Mucosa of stomach (tissue), 1 donor: ENCODE data around the gene SEC63.
"Not testable (repeated sequence)": the region's sequence is repeated elsewhere in the genome, so short reads cannot be mapped to it uniquely, and the experiment has no call there.

ENCODE experiments used
- H3K27me3 ChIP-seq: one replicate; pipeline ENCODE4 v1.7.0; 2013; ENCODE audit warnings: mild to moderate bottlenecking, low read length; ENCODE audit not compliant: control insufficient read depth, insufficient read depth
- H3K36me3 ChIP-seq: one replicate; pipeline ENCODE4 v1.7.0; 2013; ENCODE audit warnings: low read length; ENCODE audit not compliant: control insufficient read depth, insufficient read depth
- H3K4me1 ChIP-seq: one replicate; pipeline ENCODE4 v1.7.0; 2013; ENCODE audit warnings: mild to moderate bottlenecking, low read length; ENCODE audit not compliant: control insufficient read depth, insufficient read depth
- H3K4me3 ChIP-seq: one replicate; pipeline ENCODE4 v1.7.0; 2013; ENCODE audit warnings: low read length
- H3K9ac ChIP-seq: one replicate; pipeline ENCODE4 v1.7.0; 2013; ENCODE audit warnings: mild to moderate bottlenecking, low read length, moderate library complexity
- H3K9me3 ChIP-seq: one replicate; pipeline ENCODE4 v1.7.0; 2013; ENCODE audit warnings: mild to moderate bottlenecking, low read length, moderate library complexity; ENCODE audit not compliant: control insufficient read depth
- donor health status: Pancreatic carcinoma.

SEC63 gene

GRCh38 chr6:107957909-107958688 is at the start of gene SEC63:
SEC63 (minus strand) TSS chr6:107958208; CDS start chr6:107958009, 199 bp downstream.
- Histone ChIP-seq H3K4me1 (peaks cover 6% of the 10 kb centered on the region), H3K9me3 (no peaks in the 10 kb centered on the region), H3K27me3 (no peaks in the 10 kb centered on the region), H3K4me3 (peak within 1 kb of the TSS; percentile 80), H3K9ac (peak within 1 kb of the TSS; percentile 94), H3K36me3 (no peaks in the 10 kb centered on the region)

- no peaks in the 10 kb centered on the region for H3K36me3 ChIP-seq
- no peak overlapping the region for H3K9ac ChIP-seq
- H3K4me1 ChIP-seq: peaks cover 17% of the 10 kb centered on the region
Observed at GRCh38 chr6:108005961-108006360, 48.0 kb upstream of the SEC63 start.

DNA sequence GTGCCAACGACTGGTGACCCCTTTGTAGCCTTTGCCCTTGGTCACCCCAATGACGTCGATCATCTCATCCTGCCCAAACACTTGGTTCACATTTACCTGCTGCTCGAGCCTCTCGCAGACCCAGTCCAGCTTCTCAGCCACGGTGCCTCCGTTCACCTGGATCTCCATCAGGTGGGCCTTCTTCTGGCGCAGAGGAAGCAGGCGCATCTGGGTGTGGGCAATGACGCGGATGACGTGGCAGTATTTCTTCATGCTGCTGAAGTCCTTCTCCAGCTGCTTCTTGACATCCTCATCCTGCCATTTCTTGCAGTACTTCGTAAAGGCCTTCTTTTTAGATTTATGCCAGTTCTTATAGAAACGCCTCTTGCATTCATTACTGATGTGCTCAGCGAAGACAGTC is 46.9 kb upstream of the SEC63 start:
- no peaks in the 10 kb centered on the region for H3K27me3 ChIP-seq
- no peak overlapping the region for H3K4me3 ChIP-seq
- no peaks in the 10 kb centered on the region for H3K36me3 ChIP-seq
- peaks cover 17% of the 10 kb centered on the region for H3K4me1 ChIP-seq
- H3K9me3 ChIP-seq: no peaks in the 10 kb centered on the region
- H3K9ac ChIP-seq: no peak overlapping the region

More at GRCh38 chr6:108005961-108006360, 48.0 kb upstream of the SEC63 start:
- H3K9me3 ChIP-seq: no peaks in the 10 kb centered on the region
- no peaks in the 10 kb centered on the region for H3K27me3 ChIP-seq
- H3K4me3 ChIP-seq: no peak overlapping the region

- Histone ChIP-seq H3K9ac (peak overlapping the region; percentile 7), H3K36me3 (no peaks in the 10 kb centered on the region), H3K4me3 (peak overlapping the region; percentile 0), H3K4me1 (peaks cover 17% of the 10 kb centered on the region), H3K9me3 (no peaks in the 10 kb centered on the region), H3K27me3 (no peaks in the 10 kb centered on the region)
Observed at GRCh38 chr6:108002365-108003221, 44.6 kb upstream of the SEC63 start.

GRCh38 chr6:108001696-108002231 is 43.8 kb upstream of the SEC63 start:
- H3K9me3 ChIP-seq: no peaks in the 10 kb centered on the region
- no peaks in the 10 kb centered on the region for H3K36me3 ChIP-seq
- H3K27me3 ChIP-seq: no peaks in the 10 kb centered on the region
- peak overlapping the region; percentile 57 for H3K9ac ChIP-seq
- peak overlapping the region; percentile 18 for H3K4me3 ChIP-seq
- peaks cover 17% of the 10 kb centered on the region for H3K4me1 ChIP-seq

GRCh38 chr6:108000259-108000658 is 42.3 kb upstream of the SEC63 start:
- not testable (repeated sequence) for H3K9ac ChIP-seq, H3K27me3 ChIP-seq, H3K9me3 ChIP-seq, H3K4me3 ChIP-seq, H3K36me3 ChIP-seq
- H3K4me1 ChIP-seq: peaks cover 17% of the 10 kb centered on the region

DNA sequence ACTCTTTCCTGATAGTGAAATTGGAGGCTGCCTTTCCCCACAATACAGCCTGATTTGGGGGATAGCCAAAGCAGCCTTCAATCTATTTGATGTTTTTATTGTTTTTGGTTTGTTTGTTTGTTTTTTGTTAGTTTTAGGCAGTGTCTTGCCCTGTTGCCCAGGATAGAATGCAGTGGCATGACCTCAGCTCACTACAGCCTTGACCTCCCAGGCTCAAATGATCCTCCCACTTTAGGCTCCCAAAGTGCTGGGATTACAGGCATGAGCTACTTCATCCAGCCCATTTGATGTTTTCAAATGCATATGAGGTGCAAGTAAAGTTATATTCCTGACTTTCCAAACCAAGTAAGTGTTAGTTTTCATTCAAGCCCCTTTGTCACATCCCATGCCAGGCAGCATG is 41.3 kb upstream of the SEC63 start:
- Histone ChIP-seq H3K36me3 (no peaks in the 10 kb centered on the region), H3K9me3 (no peaks in the 10 kb centered on the region), H3K9ac (no peak overlapping the region), H3K4me3 (no peak overlapping the region), H3K4me1 (peaks cover 17% of the 10 kb centered on the region), H3K27me3 (no peaks in the 10 kb centered on the region)

- Histone ChIP-seq H3K9ac (no peak overlapping the region), H3K4me1 (no peaks in the 10 kb centered on the region), H3K4me3 (no peak overlapping the region), H3K9me3 (no peaks in the 10 kb centered on the region), H3K27me3 (no peaks in the 10 kb centered on the region), H3K36me3 (no peaks in the 10 kb centered on the region)
Observed at GRCh38 chr6:107991772-107992550, 34.0 kb upstream of the SEC63 start.

DNA sequence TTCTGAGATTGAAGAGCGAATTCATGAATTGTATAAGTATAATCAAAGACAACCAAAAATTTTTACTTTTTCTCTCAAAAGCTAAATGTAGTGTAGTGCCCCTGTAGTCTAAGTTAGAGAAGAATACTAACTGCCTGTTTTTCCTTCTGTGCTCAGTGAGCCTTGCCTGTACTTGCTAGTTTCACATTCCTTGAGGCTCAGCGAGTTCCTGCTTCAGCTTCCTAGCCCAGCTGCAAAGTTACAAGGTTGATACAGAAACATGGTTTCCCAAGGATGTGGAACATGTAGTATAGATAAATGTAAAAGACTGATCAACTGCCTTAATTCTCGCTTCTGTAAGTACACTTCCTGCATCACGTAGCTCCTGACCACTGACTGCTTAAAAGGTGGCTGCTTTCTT is 33.1 kb upstream of the SEC63 start:
- no peak overlapping the region for H3K4me3 ChIP-seq
- H3K9ac ChIP-seq: no peak overlapping the region
- no peaks in the 10 kb centered on the region for H3K36me3 ChIP-seq
- H3K4me1 ChIP-seq: no peaks in the 10 kb centered on the region
- no peaks in the 10 kb centered on the region for H3K9me3 ChIP-seq
- H3K27me3 ChIP-seq: no peaks in the 10 kb centered on the region

DNA sequence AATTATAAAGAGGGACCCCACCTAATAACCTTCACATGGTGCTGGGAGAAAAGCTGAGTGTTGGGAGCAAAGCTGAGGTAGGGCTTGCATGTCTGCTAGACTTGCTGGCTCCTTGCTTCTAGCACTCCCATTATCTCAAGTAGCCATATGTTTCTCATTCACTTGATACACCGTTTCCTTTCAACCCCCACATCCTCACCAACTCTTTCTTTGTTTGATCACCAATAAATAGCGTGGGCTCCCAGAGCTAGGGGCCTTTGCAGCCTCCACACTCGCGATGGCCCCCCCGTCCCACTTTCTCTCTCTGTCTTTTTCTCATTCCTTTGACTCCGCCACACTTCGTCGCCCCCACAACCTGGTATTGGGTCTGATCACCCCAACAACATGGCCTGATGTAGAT is 32.6 kb upstream of the SEC63 start:
- H3K4me1 ChIP-seq, H3K27me3 ChIP-seq, H3K9ac ChIP-seq, H3K36me3 ChIP-seq, H3K9me3 ChIP-seq, H3K4me3 ChIP-seq: not testable (repeated sequence)

DNA sequence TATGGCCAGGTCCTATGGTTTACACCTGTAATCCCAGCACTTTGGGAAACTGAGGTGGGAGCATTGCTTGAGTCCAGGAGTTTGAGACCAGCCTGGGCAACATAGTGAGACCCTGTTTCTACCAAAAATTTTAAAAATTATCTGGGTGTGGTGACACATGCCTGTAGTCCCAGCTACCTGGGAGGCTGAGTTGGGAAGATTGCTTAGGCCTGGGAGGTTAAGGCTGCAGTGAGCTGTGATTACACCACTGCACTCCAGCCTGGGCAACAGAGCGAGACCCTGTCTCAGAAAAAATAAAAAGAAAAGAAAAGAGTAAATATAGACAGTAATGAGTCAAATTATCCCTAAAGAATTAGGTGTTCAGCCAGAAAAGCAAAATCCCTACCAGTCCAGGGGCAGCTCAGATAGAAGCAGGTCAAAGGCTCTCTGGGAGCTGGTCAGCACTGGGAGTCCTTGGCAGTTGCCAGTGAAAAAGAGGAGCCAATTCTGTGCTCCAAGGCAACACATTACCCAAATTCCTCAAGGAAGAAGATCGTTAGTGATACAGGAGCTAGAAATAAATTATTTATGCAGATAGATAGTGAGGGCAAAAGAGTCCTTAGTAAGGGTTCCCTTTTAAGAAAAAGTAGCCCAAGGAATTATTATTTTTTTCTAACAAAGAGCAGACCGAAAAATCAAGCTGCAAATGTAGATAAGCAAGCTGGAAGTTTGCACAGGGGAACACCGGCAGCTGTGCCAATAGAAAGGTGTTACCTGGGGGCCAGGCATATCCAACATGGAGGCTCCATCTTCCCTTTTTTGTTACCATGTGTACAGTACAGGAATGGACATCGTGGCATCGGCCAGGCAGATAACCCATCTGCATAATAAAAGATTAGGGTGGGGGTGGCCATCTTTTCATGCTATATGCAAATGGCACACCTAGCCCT is 31.4 kb upstream of the SEC63 start:
- no peak overlapping the region for H3K4me3 ChIP-seq
- H3K9me3 ChIP-seq: no peaks in the 10 kb centered on the region
- no peaks in the 10 kb centered on the region for H3K27me3 ChIP-seq
- no peaks in the 10 kb centered on the region for H3K36me3 ChIP-seq
- H3K4me1 ChIP-seq: no peaks in the 10 kb centered on the region
- H3K9ac ChIP-seq: no peak overlapping the region
